GM10266 (cell line): ENCODE measurements around the gene C3.
"Not testable (repeated sequence)": the region's sequence is repeated elsewhere in the genome, so short reads cannot be mapped to it uniquely, and the experiment has no call there.

Experiments used
- DNase-seq: peaks from one replicate; pipeline ENCODE4 v3.0.0; 2012; ENCODE audit errors: extremely low spot score
- TF ChIP-seq, protein P1 (sequence below): IDR thresholded peaks from 2 replicates; pipeline ENCODE4 v1.5.1; 2012; ENCODE audit warnings: mild to moderate bottlenecking, low read depth; ENCODE audit not compliant: control insufficient read depth, insufficient read depth; ENCODE audit errors: missing control alignments

C3 gene

DNA sequence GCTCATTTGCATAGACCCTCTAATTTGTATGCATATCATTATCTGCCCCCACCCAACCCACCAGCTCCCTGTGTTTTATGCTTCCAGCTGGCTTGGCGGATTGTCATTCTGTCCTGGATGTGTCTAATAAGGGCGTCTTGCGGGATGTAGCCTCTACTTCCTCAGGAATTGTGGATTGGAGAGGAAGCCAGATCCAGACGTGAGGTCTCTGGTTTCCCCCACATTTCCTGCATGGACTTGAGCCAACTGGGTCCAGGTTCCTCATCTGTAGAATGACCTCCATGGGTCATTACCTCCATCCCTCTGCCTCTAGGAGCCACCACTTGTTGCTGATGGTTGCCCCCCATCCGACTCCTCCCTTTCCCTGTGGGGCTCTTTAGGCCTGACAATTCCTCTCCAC, 57.7 kb downstream of the C3 start:
- TF ChIP-seq, protein P1, sequence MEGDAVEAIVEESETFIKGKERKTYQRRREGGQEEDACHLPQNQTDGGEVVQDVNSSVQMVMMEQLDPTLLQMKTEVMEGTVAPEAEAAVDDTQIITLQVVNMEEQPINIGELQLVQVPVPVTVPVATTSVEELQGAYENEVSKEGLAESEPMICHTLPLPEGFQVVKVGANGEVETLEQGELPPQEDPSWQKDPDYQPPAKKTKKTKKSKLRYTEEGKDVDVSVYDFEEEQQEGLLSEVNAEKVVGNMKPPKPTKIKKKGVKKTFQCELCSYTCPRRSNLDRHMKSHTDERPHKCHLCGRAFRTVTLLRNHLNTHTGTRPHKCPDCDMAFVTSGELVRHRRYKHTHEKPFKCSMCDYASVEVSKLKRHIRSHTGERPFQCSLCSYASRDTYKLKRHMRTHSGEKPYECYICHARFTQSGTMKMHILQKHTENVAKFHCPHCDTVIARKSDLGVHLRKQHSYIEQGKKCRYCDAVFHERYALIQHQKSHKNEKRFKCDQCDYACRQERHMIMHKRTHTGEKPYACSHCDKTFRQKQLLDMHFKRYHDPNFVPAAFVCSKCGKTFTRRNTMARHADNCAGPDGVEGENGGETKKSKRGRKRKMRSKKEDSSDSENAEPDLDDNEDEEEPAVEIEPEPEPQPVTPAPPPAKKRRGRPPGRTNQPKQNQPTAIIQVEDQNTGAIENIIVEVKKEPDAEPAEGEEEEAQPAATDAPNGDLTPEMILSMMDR: no peak
- no peak for DNase-seq

DNA sequence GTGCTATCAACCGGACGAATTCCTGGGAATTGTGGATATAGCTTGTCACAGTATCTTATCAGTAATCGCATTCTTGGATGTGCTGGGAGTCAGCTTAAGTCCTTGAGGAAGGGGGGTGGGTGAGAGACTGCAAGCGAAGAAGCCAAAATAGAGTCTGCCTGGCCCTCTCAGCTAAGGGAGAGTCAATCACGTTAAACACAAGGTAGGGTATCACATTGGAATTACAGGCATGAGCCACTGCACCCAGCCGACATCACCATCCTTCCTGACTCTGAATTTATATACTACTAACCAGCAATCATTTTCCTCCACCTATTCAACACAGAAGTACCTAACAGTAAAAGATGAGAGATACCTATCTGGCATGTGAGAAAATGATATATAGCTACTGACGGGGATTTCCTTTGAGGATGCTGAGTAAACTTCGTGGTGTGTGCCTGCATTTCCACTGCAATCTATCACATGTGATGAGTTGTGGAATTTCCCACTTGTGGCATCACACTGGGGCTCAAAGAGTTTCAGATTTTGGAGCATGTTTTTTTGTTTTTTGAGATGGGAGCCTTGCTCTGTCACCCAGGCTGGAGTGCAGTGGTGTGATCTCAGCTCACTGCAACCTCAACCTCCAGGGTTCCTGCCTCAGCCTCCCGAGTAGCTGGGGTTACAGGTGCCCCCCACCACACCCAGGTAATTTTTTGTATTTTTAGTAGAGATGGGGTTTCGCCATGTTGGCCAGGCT, 58.8 kb downstream of the C3 start:
- DNase-seq: peak; percentile 75

DNA sequence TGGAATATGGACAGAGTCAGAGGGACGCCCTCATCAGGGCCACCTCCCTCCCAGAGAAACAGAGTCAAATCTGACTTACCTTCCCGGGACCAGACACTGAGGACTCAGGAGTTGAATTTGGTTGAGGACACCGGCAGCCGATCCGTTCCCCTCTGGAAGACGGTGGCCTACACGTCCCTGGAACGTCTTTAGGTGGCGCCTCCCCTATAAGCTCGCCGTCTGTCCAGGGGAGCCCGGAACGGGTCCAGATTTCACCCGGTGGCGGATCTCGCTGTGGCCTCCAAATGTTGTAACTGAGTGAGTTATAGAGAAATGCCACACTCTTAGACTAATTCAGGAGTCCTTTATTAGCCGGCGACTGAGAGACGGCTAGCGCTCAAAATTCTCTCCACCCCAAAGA, 59.5 kb downstream of the C3 start:
- TF ChIP-seq, protein P1: no peak
- DNase-seq: no peak

DNA sequence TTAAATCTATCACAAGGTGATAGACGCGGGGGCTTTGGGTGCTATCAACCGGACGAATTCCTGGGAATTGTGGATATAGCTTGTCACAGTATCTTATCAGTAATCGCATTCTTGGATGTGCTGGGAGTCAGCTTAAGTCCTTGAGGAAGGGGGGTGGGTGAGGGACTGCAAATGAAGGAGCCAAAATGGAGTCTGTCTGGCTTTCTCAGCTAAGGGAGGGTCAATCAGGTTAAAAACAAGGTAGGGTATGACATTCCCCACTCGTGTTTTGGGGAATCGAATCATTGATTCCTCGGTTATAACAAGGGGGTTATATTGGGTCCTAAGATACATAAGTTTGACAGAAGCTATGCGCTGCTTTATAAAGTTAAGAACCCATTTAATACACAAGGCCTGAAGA, 64.1 kb downstream of the C3 start:
- not testable (repeated sequence) for DNase-seq

DNA sequence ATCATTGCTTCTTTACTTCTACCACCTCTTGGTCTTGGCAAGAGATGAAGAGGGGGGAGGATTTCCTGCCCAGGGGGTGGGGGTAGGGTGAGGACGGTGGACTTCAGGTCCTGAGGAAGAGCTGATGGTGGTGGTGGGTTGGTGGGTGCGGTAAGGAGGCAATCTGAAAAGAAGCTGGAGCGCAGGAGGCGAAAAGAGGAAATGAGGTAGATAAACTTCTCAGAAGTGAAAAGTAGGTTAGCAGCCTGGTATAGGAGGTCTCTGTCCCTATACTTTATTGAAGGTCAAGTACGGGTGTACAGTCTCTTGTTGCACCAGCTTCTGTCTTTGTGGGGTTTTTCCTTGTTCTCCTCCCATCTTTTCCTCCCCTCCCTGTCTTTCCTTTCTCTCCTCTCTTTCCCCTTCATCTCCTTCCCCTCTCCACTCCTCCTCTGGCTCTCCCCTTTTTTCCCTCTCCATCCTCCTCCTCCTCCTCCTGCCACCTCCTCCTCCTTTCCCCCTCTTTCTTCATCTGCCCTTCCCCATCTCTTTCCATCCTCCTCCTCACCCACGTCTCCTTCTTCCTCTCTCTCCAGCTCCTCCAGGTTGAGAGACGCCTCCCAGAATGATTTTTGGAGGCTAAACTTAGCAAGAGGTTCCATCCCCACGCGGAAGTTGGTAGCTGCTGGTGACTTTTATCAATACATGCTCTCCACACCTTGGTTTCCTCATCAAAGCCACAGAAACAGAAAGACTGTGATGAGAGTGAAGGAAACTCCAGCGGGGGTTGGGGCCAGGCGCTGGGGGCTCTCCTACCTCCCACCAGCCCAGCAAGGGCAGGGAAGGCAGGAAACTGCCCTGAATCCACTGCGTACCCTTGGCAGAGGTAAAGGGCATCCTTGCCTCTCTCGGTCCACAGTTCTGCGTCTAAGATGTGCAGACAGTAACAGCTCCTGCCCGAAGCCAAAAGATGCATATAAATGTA, 65.8 kb downstream of the C3 start:
- TF ChIP-seq, protein P1: no peak

DNA sequence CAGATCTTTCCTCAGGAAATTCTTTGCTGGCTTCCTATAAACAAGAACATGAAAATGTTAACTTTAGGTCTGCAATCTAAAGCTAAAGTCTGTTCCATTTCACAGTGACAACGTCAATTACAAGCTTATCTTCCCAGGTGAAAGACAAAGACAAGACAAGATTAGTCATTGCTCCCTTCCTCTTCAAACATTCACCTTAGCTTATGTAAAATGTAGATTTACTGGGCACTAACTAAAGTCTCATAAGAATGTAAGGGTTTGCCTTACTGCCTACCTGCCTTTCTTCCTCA, 67.7 kb downstream of the C3 start:
- DNase-seq: no peak
- TF ChIP-seq, protein P1: no peak

More for the DNA sequence above, 65.8 kb downstream of the C3 start:
- peak; percentile 57 for DNase-seq

DNA sequence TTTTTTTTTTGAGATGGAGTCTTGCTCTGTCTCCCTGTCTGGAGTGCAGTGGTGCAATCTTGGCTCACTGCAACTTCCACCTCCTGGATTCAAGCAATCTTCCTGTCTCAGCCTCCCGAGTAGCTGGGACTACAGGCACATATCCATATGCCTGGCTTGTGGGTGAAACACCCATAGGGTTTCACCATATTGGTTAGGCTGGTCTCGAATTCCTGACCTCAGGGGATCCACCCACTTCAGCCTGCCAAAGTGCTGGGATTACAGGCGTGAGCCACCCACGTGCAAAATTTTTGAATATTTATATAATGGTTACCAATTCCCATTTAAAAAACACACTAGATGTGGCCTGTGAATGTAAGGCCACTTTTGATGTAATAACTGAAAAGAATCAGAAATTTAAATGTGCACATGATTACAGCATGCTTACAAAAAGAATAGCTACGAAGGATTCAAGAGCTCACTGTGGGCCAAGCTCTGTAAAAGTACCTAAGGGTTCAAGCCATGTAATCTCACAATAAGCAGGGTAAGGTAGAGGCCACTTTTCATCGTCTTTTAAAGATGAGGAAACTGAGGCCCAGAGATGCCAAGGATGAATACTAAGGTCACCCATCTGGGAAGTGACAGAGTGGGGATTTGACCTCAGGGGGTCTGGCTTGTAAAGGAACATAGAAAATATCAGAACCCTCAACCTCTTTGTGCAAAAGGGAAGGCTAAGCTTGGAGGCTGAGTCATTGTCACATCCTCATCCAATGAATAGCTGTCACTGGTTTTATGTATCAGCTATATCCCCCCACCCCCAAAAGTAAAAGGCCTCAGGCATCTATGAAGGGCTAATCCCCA, 68.3 kb downstream of the C3 start:
- TF ChIP-seq, protein P1: no peak
- no peak for DNase-seq
